Stromal cell of bone marrow (primary cell): ENCODE measurements around the gene SLC22A12.

Experiments
- DNase-seq: peaks from one replicate; pipeline ENCODE4 v3.0.0-alpha.2; 2012; ENCODE audit warnings: low read depth

Gene SLC22A12

DNA sequence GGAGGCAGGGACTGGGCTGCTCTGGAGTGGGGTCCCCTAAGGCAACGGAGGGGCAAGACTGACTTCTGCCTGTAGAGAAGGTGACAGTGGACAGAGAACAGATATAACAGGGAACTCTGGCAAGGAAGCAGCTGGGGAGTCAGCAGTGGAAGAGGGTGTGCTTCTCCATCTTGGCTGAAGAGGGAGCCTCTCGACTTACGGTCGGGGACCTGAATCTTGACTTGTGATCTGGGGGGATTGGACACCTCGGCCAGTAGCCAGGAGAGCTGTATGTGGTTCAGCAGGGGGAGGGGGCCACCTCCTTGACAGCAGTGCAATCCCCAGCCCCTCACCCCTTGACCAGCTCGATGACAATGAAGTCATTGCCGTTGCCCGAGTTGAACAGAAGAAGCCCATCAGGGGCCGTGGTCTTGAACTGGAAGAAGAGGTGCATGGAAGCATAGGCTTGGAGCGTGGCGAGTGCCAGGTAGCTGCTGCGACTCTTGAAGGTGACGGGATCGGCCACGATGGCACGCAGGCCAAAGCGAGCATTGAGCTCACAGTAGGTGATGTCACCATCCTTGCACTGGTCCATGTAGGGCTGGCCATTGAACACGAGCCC lies 60.0 kb downstream of the SLC22A12 start:
- DNase-seq = no peak
